Stimulated activated CD8-positive, alpha-beta memory T cell treated with anti-CD3 and anti-CD28 coated beads, Interleukin-12 subunit alpha, Interleukin-12 subunit beta, amount 100 ng/mL, for 24 hours (primary cell): ENCODE data around the gene LYRM4.
"Not testable (repeated sequence)": the region's sequence is repeated elsewhere in the genome, so short reads cannot be mapped to it uniquely, and the experiment has no call there.

ENCODE experiments used
- DNase-seq: peaks from one replicate; pipeline ENCODE4 v3.0.0-alpha.2; 2020; ENCODE audit errors: extremely low read depth

LYRM4 gene

DNA sequence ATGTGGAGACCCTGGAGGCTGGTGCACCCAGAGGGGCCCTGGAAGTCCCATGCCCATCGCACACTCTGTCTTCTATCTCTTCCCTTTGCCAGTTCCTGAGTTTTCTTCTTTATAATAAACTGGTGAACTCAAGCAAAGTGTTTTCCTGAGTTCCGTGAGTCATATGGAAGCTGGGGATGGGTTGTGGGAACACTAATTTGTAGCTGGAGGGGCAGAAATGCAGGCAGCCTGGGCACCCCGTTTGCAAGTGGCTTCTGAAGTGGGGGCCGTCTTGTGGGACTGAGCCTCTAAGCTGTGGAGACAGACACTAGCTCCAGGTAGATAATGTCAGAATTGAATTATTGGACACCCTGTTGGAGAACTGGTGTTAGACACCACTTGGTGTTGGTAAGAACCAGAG lies 178.8 kb downstream of the LYRM4 start:
- no peak for DNase-seq

DNA sequence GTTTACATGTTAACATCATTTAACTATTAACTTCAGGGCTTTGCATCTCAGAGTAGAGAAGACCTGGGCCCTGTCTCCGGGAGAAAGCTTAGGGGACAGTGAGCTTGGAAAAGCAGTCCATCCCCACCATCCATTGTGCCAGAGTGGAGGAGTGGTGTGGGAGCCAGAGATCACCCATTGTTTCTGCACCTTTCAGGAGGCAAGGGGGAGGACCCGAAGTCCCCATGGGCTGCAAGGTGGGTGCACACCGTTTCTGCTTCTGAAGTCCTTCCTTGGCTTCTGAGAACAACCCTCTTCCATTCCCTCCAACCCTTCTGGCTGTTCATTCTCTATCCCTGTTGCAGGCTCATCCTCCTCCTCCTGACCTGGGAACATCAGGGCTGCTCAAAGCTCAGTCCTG lies 179.6 kb downstream of the LYRM4 start:
- no peak for DNase-seq

DNA sequence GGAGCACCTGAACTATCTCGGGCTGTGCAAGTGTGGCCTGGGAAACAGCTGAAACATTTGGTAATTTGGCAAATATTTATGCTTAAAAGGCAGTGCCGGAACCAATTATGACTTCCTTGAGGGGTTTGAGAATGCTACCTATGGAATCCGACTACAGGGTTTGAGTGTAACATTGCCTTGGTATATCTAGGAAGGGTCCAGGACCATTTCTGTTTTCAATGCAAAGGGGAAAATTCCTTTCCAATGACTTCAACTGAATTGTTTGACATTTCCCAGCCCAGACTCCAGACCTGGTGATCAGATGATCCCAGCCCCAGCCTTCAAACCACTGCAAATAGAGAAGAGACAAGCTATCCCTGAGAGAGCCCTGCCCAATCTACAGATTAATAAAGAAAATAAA lies 180.2 kb downstream of the LYRM4 start:
- no peak for DNase-seq

DNA sequence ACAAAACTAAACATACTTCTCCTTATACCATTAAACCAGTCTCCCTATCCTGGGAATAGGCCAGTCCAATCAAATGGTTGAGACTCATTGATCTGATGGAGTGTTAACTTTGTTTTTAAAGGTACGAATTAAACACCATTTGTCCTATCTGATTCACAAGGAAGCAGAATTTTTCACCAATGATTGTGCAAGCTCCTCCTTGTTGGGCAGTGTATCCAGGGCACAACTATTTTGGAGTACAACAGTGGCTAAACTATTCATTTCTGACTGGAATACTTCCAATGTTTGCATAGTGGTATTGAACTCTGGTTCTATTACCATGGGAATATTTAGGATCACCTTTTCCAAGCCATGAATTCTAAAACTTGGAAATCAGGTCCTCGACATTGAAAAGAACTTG lies 181.1 kb downstream of the LYRM4 start:
- DNase-seq, result no peak

DNA sequence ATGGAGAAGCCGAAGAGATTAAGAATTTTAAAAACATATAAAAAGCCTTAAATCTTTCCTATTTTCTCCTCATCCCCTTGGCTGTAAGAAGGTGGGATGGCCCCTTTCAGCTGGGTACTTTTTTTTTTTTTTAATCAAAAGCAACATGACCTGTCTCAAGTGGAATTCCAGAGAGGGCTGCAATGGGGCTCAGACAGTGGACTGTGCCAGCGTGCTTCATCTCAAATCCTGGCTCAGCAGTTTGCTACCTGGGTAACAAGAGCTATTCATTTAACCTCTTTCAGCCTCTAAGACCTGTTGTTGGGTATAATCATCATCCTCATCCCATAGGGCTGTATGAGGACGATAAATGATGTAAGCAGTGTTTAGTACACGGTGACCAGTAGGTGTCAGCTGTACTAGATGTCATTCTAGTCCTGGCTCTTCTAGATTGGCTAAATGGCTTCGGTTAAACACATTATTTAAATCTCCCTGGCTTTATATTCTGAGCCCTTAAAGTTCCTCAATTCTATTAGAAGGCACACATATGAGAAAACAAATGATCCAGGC lies 182.6 kb downstream of the LYRM4 start:
- DNase-seq, result no peak

DNA sequence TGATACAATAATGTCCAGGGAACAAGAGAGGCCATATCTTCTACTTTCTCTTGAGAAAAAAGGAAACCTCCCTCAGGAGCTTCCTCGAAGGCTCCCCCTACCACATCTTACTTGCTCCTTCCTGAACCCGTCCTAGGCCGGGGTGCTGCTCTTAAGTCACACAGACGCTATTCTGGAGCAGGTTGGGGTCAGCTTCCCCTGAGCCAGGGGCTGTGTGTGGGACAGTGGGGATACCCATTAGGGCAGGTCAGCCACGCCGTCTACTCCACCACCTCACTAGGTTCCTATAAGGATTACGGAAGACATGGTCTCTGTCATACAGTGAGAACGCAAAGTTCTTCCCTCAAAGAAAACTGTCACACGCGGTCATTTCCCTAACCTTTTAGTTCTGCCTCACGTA lies 183.8 kb downstream of the LYRM4 start:
- no peak for DNase-seq

DNA sequence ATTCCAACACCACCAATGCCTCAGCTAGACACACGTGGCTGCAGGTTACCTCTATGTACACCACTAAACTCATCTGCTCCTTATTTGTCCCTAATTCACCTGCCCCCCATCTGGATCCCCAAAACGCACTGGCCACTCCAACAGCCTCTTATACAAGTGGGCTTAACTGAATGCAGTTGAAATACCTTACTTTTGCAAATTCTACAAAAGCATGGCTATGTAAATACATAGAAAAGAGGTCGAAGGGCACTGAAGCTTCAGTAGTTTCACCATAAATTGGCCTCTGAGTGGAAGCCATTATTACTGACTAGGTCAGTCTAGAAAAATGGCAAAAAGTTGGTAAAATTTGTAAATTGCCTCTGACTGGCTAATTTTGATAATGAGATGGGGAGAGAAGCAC lies 186.8 kb downstream of the LYRM4 start:
- no peak for DNase-seq

DNA sequence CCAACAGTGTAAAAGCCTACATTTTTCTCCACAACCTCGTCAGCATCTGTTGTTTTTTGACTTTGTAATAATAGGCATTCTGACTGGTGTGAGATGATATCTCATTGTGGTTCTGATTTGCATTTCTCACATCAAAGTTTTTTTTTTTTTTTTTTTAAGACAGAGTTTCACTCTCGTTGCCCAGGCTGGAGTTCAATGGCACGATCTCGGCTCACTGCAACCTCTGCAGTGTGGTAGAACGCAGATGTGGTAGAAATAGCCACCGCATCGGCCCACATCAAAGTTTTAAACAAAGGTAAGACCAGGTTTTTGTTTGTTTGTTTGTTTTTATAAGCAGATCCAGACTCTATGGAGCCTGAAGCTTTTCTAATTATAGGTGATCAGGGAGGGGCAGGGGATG lies 188.3 kb downstream of the LYRM4 start:
- no peak for DNase-seq

DNA sequence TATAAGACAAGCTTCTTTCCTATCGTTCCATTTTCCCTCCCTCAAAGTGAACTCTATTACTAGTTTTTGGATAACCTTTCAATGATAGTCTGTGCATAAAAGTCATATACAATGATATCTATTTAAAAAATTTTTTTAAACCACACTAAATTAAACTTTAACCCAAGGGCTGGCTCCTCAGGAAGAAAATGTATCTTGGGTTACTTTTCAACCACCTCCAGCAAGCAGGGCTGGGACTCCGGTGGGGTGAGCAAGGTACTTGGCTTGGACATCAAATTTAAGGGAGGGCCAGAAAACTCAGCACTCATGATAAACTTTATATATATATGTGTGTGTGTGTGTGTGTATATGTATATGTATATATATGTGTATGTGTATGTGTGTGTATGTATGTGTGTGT lies 189.5 kb downstream of the LYRM4 start:
- no peak for DNase-seq

DNA sequence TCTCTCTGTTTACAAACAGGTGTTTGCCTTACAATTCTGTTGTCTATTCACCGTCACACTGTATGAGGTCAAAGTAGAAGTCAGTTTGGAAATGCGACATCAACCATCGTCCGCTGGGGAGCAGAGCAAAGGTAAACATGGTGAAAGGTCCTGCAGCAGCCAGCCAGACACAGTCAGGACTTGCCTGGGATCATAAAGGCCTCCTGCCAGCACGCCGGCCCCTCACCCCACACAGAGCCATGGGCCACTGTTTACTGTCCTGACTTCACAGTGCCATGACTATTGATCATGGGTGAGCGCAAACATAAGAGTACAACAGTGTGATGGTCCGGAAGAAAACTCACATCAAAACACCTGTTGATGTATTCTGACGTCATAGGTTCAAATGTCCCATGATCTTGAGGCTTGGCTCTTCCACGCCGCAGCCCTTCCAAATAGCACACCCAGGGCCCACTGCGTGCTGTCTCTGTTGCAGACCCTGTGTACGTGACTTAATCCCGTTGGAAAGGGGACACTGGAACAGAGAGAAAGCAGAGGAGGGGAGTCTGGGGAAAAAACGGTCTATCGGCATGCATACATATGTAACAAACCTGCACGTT lies 192.5 kb downstream of the LYRM4 start:
- no peak for DNase-seq

DNA sequence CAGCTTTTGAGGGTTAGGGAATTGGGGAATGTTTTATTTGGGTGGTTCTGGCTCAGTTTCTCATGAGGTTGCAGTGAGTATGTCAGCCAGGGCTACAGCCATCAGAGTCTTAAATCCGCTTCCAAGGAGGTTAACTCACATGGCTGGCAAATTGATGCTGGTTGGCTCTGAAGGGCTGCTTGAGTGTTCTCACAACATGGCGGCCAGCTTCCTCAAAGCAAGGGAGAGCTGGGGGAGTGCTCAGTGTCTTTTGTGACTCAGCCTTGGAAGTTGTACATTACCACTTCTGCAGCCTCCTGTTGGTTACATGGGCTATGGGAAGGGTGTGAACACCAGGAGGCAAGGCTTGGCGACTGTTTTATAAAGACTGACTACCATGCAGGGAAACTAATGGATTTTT lies 193.4 kb downstream of the LYRM4 start:
- DNase-seq, result no peak

DNA sequence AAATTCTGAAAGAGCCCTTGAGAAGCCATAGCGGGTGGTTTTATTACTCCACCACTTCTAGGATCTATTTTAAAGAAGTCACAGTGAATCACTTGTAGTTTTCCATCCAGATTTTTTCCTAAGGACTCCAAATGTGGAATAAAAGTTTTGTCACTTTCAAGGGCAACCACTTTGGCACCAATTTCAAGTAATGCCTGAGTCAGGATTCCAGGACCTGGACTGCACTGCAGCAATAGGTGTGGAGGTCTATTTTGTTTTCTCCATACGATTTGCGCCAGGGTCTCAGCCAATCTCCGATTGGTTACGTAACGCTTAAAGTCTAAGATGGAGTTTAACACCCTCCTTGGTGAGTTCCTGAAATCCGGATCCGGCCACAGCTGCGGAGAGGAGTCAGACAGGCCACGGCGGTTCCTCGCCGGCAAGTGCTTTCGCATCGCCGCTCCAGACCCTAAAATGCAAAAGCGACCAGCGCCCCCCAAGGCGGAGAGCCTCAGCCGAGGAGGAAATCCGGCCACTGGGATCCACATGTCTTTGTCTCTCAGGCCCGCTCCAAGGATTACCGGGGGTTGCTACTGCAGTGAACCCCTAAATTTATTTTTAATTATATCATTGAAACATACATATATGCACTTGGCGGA lies 194.2 kb downstream of the LYRM4 start:
- DNase-seq, result no peak

DNA sequence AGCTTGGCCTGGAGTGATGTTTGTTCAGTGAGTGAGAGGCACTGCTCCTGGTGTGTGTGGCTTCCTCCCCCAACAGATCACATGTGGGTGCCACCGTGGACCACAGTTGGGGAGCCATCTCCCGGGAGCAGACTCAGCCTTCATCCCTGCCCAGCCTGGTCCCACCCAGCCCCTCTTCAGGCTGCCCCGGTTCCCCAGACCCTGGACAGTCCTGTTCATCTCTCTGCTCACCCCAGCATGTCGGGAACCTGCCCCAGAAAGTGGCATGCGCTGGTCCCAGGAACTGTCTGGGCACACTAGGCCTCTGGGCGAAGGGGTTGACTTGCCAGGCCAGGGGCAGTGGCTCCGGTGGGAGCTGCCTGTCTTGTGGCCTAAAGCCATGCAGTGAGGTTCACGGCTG lies 197.1 kb downstream of the LYRM4 start:
- no peak for DNase-seq

DNA sequence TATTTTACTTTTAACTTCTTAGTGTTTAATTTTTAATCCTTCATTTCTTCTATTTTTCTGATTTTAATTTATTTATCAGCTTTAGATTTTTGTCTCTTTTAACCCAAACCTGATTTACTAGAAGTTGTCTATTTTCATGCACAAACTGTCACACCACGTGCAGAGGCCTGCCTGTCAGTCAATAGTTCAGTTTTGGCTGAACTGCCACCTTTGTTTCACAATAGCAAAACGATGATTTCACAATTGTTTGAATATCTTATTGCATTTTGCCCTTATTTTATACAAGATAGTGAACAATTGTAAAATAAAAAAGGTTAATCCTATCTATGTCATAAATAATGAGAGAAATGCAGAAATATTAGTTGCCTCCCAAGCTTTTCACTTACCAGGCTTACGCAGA lies 199.6 kb downstream of the LYRM4 start:
- no peak for DNase-seq

DNA sequence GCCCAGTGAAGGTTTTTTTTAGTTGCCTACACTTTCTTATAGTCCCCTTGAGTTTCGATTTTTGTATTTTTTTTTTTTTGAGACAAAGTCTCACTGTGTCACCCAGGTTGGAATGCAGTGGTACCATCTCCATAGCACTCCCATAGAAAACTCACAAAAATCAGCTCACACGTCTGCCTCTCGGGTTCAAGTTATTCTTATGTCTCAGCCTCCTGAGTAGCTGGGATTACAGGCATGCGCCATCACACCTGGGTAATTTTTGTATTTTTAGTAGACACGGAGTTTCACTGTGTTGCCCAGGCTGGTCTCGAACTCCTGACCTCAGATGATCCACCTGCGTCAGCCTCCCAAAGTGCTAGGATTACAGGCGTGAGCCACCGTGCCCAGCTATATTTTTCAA lies 200.3 kb downstream of the LYRM4 start:
- not testable (repeated sequence) for DNase-seq

DNA sequence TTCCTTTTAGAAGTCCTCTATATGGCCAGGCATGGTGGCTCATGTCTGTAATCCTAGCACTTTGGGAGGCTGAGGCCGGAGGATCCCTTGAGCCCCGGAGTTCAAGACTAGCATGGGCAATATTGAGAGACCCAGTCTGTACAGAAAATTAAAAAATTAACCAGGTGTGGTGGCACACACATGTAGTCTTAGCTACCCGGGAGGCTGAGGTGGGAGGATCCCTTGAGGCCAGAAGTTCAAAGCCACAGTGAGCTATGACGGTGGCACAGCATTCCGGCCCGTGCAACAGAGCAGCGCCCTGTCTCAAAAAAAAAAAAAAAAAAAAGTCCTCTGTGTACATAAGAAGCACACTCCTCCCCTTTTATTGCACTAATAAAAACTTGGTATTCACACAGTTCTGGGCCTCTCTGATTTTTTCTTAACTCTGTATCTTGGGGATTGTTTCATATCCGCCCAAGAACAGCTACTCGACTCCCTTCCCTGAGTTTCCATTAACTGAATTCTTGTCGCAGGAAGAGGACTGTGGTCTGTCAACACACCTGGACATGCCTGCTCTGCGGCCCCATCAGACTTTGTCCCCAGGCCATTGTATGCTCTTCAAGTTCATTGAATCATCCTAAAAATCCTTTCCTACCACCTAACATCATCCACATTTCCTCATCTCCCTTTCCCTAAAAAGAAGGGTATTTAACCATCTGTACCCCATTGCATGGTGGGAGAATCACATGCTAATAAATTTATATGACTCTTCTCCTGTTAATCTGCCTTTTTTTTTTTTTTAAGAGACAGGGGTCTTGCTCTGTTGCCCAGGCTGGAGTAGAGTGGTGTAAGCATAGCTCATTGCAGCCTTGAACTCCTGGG lies 201.5 kb downstream of the LYRM4 start:
- DNase-seq, result no peak
